ENCODE results near the gene P3H2.

- TF ChIP-seq, protein P1, sequence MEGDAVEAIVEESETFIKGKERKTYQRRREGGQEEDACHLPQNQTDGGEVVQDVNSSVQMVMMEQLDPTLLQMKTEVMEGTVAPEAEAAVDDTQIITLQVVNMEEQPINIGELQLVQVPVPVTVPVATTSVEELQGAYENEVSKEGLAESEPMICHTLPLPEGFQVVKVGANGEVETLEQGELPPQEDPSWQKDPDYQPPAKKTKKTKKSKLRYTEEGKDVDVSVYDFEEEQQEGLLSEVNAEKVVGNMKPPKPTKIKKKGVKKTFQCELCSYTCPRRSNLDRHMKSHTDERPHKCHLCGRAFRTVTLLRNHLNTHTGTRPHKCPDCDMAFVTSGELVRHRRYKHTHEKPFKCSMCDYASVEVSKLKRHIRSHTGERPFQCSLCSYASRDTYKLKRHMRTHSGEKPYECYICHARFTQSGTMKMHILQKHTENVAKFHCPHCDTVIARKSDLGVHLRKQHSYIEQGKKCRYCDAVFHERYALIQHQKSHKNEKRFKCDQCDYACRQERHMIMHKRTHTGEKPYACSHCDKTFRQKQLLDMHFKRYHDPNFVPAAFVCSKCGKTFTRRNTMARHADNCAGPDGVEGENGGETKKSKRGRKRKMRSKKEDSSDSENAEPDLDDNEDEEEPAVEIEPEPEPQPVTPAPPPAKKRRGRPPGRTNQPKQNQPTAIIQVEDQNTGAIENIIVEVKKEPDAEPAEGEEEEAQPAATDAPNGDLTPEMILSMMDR (IDR thresholded peaks at IDR 0.05): no peak
- TF ChIP-seq ZFX (IDR thresholded peaks at IDR 0.05; ENCODE audit: borderline replicate concordance): no peak
Observed at GRCh38 chr3:190084983-190085382, 35.7 kb downstream of the P3H2 start.

All from 22Rv1 (cell line).